Esophagus squamous epithelium (tissue), 5 donors: ENCODE results near the gene VWA1. TPM values are rescaled to one million over a fixed set of nuclear protein-coding genes. Genes with fewer than 3 reads are reported as not detected.
"Not testable (repeated sequence)": the region's sequence is repeated elsewhere in the genome, so short reads cannot be mapped to it uniquely, and the experiment has no call there.

Experiments
- DNase-seq: peaks from one replicate; lab custom pipeline; 2025; lab: John Stamatoyannopoulos, UW
- H3K27ac ChIP-seq, 4 donors: fragments of 200-600 bp; sonication (generic); one replicate each; pipeline ENCODE4 v1.5.1; 2016 to 2019; ENCODE audit warnings: mild to moderate bottlenecking in 1 of 4
- H3K27me3 ChIP-seq, 4 donors: fragments of 200-600 bp; sonication (generic); 1 replicate in 3 of 4; 2 replicates in 1 of 4; pipeline versions ENCODE4 v1.5.1 to v1.6.0; 2017 to 2021; ENCODE audit warnings: antibody characterized with exemption in 1 of 4
- H3K36me3 ChIP-seq, 3 donors: fragments of 200-600 bp; sonication (generic); one replicate each; pipeline ENCODE4 v1.5.1; 2016 to 2019
- H3K4me1 ChIP-seq, 3 donors: fragments of 200-600 bp; sonication (generic); one replicate each; pipeline ENCODE4 v1.5.1; 2017 to 2019
- H3K4me3 ChIP-seq, 4 donors: fragments of 200-600 bp; sonication (generic); 1 replicate in 3 of 4; 2 replicates in 1 of 4; pipeline ENCODE4 v1.5.1; 2016 to 2019; ENCODE audit warnings: mild to moderate bottlenecking in 2 of 4, moderate library complexity in 1 of 4
- H3K9me3 ChIP-seq, 3 donors: fragments of 200-600 bp; sonication (generic); one replicate each; pipeline ENCODE4 v1.5.1; 2016 to 2019
- POLR2A ChIP-seq, 4 donors: fragments of 450-650 bp; IDR thresholded peaks; one replicate each; pipeline ENCODE4 v1.6.1; 2017; ENCODE audit warnings: antibody characterized with exemption in 4 of 4, mild to moderate bottlenecking in 4 of 4, moderate library complexity in 3 of 4
- WGBS, 2 donors: methylation state at CpG; one replicate each; pipeline ENCODE4 v1.1.5; 2018; 5-methylcytosine and 5-hydroxymethylcytosine counted together
- intact Hi-C: fragments of 100-400 bp; cut with DNase I; formaldehyde crosslinking; loops from one replicate; pipeline ENCODE4 v1.15.0; 2022
- total RNA-seq, 4 donors: library from RNA; depleted of rRNA; stranded (reverse); fragments of >200 nt; gene quantifications; one replicate each; pipeline ENCODE4 v1.1.0, GENCODE V29; 2016
- TF ChIP-seq, protein P1 (sequence below), 6 experiments: fragments of 450-650 bp in 4 of 6; fragments of 200-600 bp in 2 of 6; sonication (generic) in 2 of 6; IDR thresholded peaks; one replicate each; pipeline ENCODE4 v1.5.1; 2016 to 2019; ENCODE audit warnings: antibody characterized with exemption in 6 of 6, mild to moderate bottlenecking in 4 of 6, moderate library complexity in 4 of 6
- donor health status: DM: yes; HTN: yes; CAD: no.

The VWA1 gene
- total RNA-seq, 4 donors from 2014 or later, result 20.0 to 55.0 (median 34.6) TPM

DNA sequence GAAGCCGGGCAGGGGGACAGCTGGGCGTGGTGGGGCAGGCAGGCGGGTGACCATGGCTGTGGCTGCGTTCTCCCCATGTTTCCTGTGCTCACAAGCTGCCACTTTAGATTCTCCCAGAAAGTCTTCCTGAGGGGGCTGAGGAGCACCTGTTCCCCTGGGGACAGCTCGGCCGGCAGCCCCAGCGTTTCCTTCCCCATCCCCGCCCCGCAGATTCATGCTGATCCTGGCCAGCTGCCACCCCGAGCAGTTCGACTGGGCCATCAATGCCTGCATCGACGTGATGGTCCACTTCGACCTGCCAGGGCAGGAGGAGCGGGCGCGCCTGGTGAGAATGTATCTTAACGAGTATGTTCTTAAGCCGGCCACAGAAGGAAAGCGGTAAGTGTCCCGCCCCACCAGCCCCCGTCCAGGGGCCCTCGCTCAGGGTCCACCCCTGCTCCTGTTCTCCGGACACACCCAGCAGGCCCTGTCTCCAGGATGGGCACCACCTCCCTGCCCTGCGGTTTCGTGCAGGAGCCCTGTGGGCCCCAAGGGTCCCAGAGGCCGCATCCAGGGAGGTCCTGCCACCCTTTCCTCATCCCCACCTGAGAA lies 25.1 kb downstream of the VWA1 start:
- peaks cover 0 to 24% (median 4%) of the 10 kb centered on the region in 3 donors for H3K4me1 ChIP-seq
- H3K36me3 ChIP-seq, result no peaks in the 10 kb centered on the region
- WGBS, 2 donors, result 76 to 79% methylated on average over 7 of the region's 27 CpGs
- H3K9me3 ChIP-seq, result no peaks in the 10 kb centered on the region
- no peak overlapping the region for H3K4me3 ChIP-seq
- intact Hi-C loops, result no loop called here
- H3K27me3 ChIP-seq, result peaks cover 0 to 15% (median 0%) of the 10 kb centered on the region in 4 donors
- H3K27ac ChIP-seq, result no peak overlapping the region
- no peak for TF ChIP-seq POLR2A (IDR thresholded peaks at IDR 0.05)
- TF ChIP-seq, protein P1, sequence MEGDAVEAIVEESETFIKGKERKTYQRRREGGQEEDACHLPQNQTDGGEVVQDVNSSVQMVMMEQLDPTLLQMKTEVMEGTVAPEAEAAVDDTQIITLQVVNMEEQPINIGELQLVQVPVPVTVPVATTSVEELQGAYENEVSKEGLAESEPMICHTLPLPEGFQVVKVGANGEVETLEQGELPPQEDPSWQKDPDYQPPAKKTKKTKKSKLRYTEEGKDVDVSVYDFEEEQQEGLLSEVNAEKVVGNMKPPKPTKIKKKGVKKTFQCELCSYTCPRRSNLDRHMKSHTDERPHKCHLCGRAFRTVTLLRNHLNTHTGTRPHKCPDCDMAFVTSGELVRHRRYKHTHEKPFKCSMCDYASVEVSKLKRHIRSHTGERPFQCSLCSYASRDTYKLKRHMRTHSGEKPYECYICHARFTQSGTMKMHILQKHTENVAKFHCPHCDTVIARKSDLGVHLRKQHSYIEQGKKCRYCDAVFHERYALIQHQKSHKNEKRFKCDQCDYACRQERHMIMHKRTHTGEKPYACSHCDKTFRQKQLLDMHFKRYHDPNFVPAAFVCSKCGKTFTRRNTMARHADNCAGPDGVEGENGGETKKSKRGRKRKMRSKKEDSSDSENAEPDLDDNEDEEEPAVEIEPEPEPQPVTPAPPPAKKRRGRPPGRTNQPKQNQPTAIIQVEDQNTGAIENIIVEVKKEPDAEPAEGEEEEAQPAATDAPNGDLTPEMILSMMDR (IDR thresholded peaks at IDR 0.05), result no peak
- DNase-seq, result no peak

DNA sequence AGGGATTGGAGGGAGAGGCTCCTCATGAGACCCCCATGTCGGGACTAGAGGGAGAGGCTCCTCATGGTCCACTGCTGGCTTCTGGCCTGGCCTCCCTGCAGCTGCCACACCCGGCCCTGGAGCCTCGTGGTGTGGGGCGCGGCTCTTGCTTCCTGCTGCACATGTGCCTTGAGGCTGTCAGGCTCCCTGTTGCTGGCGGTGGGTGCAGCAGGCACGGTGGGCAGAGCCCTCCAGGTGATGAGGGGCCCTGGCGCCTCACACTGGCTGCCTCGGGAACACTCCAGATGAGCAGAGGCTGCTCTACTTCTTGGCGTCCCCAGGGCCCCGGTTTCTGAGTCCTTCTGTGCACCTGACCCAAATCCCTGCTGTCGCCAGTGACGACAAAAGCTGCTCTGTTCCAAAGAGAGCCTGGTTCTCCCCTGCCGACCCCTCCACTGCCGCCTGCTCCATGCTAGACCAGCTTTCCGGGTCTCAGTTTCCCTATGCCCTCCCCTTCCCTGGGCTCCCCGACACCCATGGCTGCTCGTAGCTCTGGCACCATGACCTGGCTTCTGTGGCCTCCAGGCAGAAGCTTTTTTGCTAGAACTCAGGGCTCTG lies 26.3 kb downstream of the VWA1 start:
- H3K4me1 ChIP-seq, result peaks cover 0 to 24% (median 4%) of the 10 kb centered on the region in 3 donors
- H3K27me3 ChIP-seq, result peaks cover 0 to 15% (median 0%) of the 10 kb centered on the region in 4 donors
- no peaks in the 10 kb centered on the region for H3K9me3 ChIP-seq
- H3K36me3 ChIP-seq, result no peaks in the 10 kb centered on the region
- no peak for DNase-seq
- 51% methylated on average over 11 of the region's 18 CpGs; no CpG with 5 or more reads in 1 of the 2 donors for WGBS, 2 donors
- no peak for TF ChIP-seq POLR2A (IDR thresholded peaks at IDR 0.05)
- TF ChIP-seq, protein P1 (IDR thresholded peaks at IDR 0.05), result no peak
- intact Hi-C loops, result no loop called here
- peak overlapping the region in 3 of 4 donors; percentile 11 to 38 (median 15) for H3K4me3 ChIP-seq
- H3K27ac ChIP-seq, result peak overlapping the region; percentile 23 to 62 (median 38)

DNA sequence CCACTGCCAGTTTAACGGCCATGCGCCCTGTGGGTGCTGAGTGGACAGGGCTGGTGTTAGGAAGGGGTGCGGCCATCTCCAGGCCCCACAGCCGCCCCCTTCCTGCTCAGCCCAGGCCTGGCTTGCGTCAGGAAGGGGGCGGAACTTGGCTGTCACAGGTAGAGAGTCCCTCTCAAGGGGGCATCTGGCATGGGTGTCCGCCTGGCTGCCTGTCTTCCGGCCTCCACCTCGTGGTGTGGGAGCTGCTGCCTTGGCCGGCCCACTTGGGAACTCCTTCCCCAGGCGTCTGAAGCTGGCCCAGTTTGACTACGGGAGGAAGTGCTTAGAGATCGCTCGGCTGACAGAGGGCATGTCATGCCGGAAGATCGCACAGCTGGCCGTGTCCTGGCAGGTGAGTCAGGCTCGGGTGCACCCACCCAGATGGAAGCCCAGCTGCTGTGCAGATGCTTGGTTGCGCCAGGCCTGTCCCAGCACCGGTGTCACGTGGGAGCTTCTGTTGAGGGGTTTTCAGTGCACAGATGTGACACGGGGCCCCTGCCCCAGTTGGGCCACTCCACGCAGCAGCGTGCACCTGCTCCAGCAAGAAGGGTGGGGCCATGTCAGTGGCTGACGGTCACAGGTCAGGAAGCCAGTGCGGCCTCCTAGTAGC lies 27.0 kb downstream of the VWA1 start:
- 30 to 85% methylated on average over 2 to 4 of the region's 26 CpGs for WGBS, 2 donors
- Histone ChIP-seq H3K9me3 (no peaks in the 10 kb centered on the region), H3K27ac (peak overlapping the region; percentile 23 to 62 (median 38)), H3K4me3 (peak overlapping the region in 3 of 4 donors; percentile 11 to 38 (median 15)), H3K36me3 (no peaks in the 10 kb centered on the region), H3K4me1 (peaks cover 0 to 24% (median 4%) of the 10 kb centered on the region in 3 donors), H3K27me3 (peaks cover 0 to 15% (median 0%) of the 10 kb centered on the region in 4 donors)
- intact Hi-C loops, result no loop called here
- TF ChIP-seq, protein P1 (IDR thresholded peaks at IDR 0.05), result no peak
- TF ChIP-seq POLR2A (IDR thresholded peaks at IDR 0.05), result peak in 1 of 4 donors; percentile 10
- no peak for DNase-seq

DNA sequence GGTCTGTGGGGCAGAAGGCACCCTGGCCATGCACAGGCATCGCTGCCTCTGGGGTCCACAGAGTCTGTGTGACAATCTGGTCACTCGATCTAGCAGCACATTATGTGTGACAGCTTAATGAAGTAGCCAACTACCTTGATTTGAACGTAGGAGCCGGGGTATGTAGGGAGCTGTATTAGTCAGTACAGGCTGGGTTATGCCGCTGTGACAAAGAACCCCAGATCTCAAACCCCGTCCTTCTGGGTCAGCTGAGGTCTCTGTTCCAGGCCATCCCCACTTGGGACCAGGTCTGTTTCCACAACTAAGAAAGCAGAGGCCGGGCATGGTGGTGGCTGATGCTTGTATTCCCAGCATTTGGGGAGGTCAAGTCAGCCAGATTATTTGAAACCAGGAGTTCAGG lies 27.8 kb downstream of the VWA1 start:
- Histone ChIP-seq H3K4me3 (no peak overlapping the region), H3K27ac (no peak overlapping the region), H3K27me3 (peaks cover 0 to 15% (median 0%) of the 10 kb centered on the region in 4 donors)

DNA sequence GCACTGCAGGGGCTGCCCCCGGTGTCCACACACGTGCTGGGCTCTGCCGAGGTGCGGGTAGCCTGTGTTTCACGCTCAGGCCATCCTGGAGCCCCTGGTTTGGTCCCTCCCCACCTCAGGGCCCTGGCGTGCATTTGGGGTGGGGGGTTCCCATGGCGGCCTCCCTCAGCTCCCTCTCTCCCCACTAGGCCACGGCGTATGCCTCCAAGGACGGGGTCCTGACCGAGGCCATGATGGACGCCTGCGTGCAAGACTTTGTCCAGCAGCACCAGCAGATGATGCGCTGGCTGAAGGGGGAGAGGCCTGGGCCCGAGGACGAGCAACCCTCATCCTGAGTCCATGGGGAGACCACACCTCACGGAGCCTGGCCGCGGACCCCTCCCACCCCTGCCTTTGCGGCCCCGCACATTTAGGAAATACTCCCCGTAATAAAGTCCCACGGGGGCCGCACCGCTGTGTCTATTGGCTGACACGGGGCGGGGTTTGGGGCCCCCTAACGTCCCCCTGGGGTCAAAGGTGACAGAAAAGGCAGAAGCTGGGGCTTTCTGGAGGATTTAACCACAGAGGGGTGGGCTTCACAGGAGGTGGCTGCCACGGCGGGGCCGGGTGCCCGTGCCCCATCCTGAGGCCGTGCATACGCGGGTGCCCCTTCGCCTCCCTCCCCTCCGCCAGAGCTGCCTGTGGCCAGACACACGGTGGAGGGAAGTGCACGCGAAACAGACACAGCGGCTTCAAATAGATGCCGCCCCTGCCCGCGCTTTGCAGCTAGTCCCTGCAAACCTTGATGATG lies 32.9 kb downstream of the VWA1 start:
- intact Hi-C loops, H3K27me3 ChIP-seq, DNase-seq, H3K36me3 ChIP-seq, H3K27ac ChIP-seq, H3K9me3 ChIP-seq, H3K4me3 ChIP-seq: not testable (repeated sequence)
- peaks cover 13 to 29% (median 16%) of the 10 kb centered on the region in 3 donors for H3K4me1 ChIP-seq
- WGBS, 2 donors, result 87% methylated on average over 3 of the region's 44 CpGs; no CpG with 5 or more reads in 1 of the 2 donors

More for the DNA sequence above, 27.8 kb downstream of the VWA1 start:
- no peak for DNase-seq
- WGBS, 2 donors, result 83 to 86% methylated on average over 1 to 4 of the region's 7 CpGs
- intact Hi-C loops, result no loop called here
- peaks cover 0 to 24% (median 4%) of the 10 kb centered on the region in 3 donors for H3K4me1 ChIP-seq
- H3K36me3 ChIP-seq, result no peaks in the 10 kb centered on the region
- no peaks in the 10 kb centered on the region for H3K9me3 ChIP-seq
- no peak for TF ChIP-seq POLR2A (IDR thresholded peaks at IDR 0.05)
